Endodermal cell (in vitro differentiated cells): ENCODE data around the gene CTNND2. TPM values are rescaled to one million over a fixed set of nuclear protein-coding genes. Genes with fewer than 3 reads are reported as not detected.

Experiments used
- DNase-seq: peaks from one replicate; pipeline ENCODE4 v3.0.0-alpha.2; 2017
- H3K27ac ChIP-seq: 2 replicates; pipeline ENCODE4 v1.5.1; 2013; ENCODE audit warnings: mild to moderate bottlenecking, low read depth, low read length, moderate library complexity
- H3K27me3 ChIP-seq: 2 replicates; pipeline ENCODE4 v1.6.1; 2013; ENCODE audit warnings: mild to moderate bottlenecking, low read length, moderate library complexity; ENCODE audit not compliant: insufficient read depth, control insufficient read depth, poor library complexity, severe bottlenecking
- H3K36me3 ChIP-seq: 2 replicates; pipeline ENCODE4 v1.7.0; 2013; ENCODE audit warnings: mild to moderate bottlenecking, low read length, moderate library complexity; ENCODE audit not compliant: control insufficient read depth, insufficient read depth
- H3K4me1 ChIP-seq: one replicate; pipeline ENCODE4 v1.7.0; 2013; ENCODE audit warnings: low read length; ENCODE audit not compliant: control insufficient read depth, insufficient read depth
- H3K4me3 ChIP-seq: 2 replicates; pipeline ENCODE4 v1.5.1; 2013; ENCODE audit warnings: mild to moderate bottlenecking, low read length, moderate library complexity
- H3K9ac ChIP-seq: 2 replicates; pipeline ENCODE4 v1.6.1; 2013; ENCODE audit warnings: mild to moderate bottlenecking, low read length, moderate library complexity; ENCODE audit not compliant: poor library complexity, severe bottlenecking; ENCODE audit errors: extremely low read depth
- H3K9me3 ChIP-seq: 2 replicates; pipeline ENCODE4 v1.6.1; 2013; ENCODE audit warnings: mild to moderate bottlenecking, low read length, moderate library complexity; ENCODE audit not compliant: control insufficient read depth
- H3K27ac Mint-ChIP-seq: 2 replicates; pipeline ENCODE4 v1.8.0; 2020; ENCODE audit warnings: mixed read lengths
- H3K27me3 Mint-ChIP-seq: 2 replicates; pipeline ENCODE4 v1.8.0; 2021; ENCODE audit warnings: mild to moderate bottlenecking, mixed read lengths; ENCODE audit not compliant: insufficient read depth
- H3K36me3 Mint-ChIP-seq: 2 replicates; pipeline ENCODE4 v1.8.0; 2020; ENCODE audit warnings: low read depth, mixed read lengths
- H3K4me1 Mint-ChIP-seq: 2 replicates; pipeline ENCODE4 v1.8.0; 2020; ENCODE audit warnings: mixed read lengths
- H3K4me3 Mint-ChIP-seq: 2 replicates; pipeline ENCODE4 v1.8.0; 2020; ENCODE audit warnings: mild to moderate bottlenecking, moderate library complexity, mixed read lengths
- H3K9me3 Mint-ChIP-seq: 2 replicates; pipeline ENCODE4 v1.8.0; 2020; ENCODE audit warnings: mild to moderate bottlenecking, mixed read lengths
- WGBS, 2 experiments: methylation state at CpG; one replicate each; pipeline versions ENCODE4 v1.1.5 to v1.1.7; 2013; ENCODE audit warnings: missing lambda C conversion rate in 2 of 2, mixed read lengths in 1 of 2; ENCODE audit not compliant: insufficient coverage in 1 of 2, insufficient read length in 1 of 2; 5-methylcytosine and 5-hydroxymethylcytosine counted together
- total RNA-seq, 2 donors: library from RNA; stranded (reverse); fragmentation: NEBNext Ultra II Directional in 1 of 2; extraction: Animal tissue kit (Norgen Biotek cat#: 25700) in 1 of 2; gene quantifications; 2 replicates in 1 of 2; 3 replicates in 1 of 2; pipeline ENCODE4 v1.2.1, GENCODE V29; 2021
- TF ChIP-seq, protein P1 (sequence below): fragments of 200-600 bp; sonication (generic); conservative IDR thresholded peaks from 2 replicates; pipeline ENCODE4 v1.5.0; 2021; ENCODE audit warnings: antibody characterized with exemption, mild to moderate bottlenecking

Gene CTNND2
- total RNA-seq, 2 donors from 2014 or later: 6.5 to 10.3 TPM

DNA sequence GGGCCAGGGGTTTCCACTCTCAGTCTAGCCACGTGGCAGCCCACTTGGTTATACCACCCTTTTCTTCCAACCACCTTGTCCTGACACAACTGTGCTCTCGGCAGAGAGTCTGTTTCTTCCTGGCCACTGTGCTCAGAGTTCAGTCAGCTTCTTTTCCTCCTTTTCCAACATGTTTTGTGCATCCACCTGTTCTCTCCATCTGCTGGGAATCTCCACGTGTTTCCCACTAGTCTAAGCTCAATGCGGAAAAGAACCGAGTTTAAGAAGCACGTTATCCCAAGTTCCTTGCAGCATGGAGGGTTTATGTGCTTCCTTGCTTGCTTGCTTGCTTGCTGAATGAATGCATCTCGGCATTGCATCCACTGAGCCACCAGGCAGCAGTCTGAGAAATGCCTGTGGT lies 599.6 kb downstream of the CTNND2 start:
- no peak for DNase-seq
- Histone ChIP-seq H3K4me3 (no peak overlapping the region), H3K4me1 (no peaks in the 10 kb centered on the region), H3K9ac (no peak overlapping the region), H3K36me3 (no peaks in the 10 kb centered on the region), H3K9me3 (no peaks in the 10 kb centered on the region), H3K27ac (no peak overlapping the region), H3K27me3 (no peaks in the 10 kb centered on the region)
- Mint-ChIP-seq H3K9me3 (no peaks in the 10 kb centered on the region), H3K27ac (no peak overlapping the region), H3K36me3 (no peaks in the 10 kb centered on the region), H3K4me3 (no peak overlapping the region), H3K27me3 (no peaks in the 10 kb centered on the region), H3K4me1 (no peaks in the 10 kb centered on the region)
- 90 to 94% methylated on average over 6 to 7 of the region's 7 CpGs for WGBS, 2 experiments
- TF ChIP-seq, protein P1, sequence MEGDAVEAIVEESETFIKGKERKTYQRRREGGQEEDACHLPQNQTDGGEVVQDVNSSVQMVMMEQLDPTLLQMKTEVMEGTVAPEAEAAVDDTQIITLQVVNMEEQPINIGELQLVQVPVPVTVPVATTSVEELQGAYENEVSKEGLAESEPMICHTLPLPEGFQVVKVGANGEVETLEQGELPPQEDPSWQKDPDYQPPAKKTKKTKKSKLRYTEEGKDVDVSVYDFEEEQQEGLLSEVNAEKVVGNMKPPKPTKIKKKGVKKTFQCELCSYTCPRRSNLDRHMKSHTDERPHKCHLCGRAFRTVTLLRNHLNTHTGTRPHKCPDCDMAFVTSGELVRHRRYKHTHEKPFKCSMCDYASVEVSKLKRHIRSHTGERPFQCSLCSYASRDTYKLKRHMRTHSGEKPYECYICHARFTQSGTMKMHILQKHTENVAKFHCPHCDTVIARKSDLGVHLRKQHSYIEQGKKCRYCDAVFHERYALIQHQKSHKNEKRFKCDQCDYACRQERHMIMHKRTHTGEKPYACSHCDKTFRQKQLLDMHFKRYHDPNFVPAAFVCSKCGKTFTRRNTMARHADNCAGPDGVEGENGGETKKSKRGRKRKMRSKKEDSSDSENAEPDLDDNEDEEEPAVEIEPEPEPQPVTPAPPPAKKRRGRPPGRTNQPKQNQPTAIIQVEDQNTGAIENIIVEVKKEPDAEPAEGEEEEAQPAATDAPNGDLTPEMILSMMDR: no peak

DNA sequence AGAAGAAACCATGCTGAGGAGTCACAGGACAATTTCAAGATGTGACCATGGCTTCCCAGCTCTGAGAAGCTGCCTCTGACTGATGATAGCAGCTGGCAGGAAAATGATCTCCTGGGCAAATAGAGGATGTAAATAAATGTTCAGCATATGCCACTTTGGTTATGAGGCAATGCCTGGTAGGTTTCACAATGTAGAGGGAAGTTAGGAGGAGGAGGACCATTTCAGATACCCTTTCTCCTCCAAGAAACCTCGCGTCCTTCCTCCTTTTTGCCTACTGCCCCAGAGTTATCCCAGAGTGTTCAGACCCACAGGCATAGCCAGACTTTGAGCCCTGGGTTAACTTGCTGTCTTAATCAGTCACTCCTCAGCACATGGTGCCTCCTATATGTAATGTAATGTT lies 601.6 kb downstream of the CTNND2 start:
- Histone ChIP-seq H3K36me3 (no peaks in the 10 kb centered on the region), H3K9ac (no peak overlapping the region), H3K27ac (no peak overlapping the region), H3K9me3 (no peaks in the 10 kb centered on the region), H3K27me3 (no peaks in the 10 kb centered on the region), H3K4me1 (no peaks in the 10 kb centered on the region), H3K4me3 (no peak overlapping the region)
- H3K27me3 Mint-ChIP-seq: no peaks in the 10 kb centered on the region
- no peak overlapping the region for H3K4me3 Mint-ChIP-seq
- no peak overlapping the region for H3K27ac Mint-ChIP-seq
- H3K4me1 Mint-ChIP-seq: no peaks in the 10 kb centered on the region
- no peak for DNase-seq
- 92% methylated on average over 2 of the region's 2 CpGs; no CpG with 5 or more reads in 1 of the 2 experiments for WGBS, 2 experiments
- TF ChIP-seq, protein P1: no peak
- no peaks in the 10 kb centered on the region for H3K9me3 Mint-ChIP-seq
- no peaks in the 10 kb centered on the region for H3K36me3 Mint-ChIP-seq

DNA sequence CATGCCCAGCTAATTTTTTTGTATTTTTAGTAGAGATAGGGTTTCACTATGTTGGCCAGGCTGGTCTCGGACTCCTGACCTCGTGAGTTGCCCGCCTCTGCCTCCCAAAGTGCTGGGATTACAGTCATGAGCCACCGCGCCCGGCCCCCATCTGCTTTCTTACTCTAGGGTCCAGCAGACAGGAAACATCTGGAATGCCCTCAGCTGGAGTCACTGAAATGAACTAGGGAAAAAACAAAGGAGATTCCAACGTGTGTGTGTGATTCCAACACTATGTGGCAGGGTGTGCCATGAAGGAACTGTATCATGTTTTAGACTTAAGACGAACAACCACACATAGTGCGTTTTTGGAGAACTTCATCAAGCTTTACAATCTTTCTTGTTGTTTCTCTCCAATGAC lies 603.1 kb downstream of the CTNND2 start:
- Mint-ChIP-seq H3K4me3 (no peak overlapping the region), H3K36me3 (no peaks in the 10 kb centered on the region), H3K9me3 (no peaks in the 10 kb centered on the region), H3K27ac (no peak overlapping the region), H3K4me1 (no peaks in the 10 kb centered on the region), H3K27me3 (no peaks in the 10 kb centered on the region)
- H3K4me3 ChIP-seq: no peak overlapping the region
- H3K27me3 ChIP-seq: no peaks in the 10 kb centered on the region
- H3K27ac ChIP-seq: no peak overlapping the region
- no peak overlapping the region for H3K9ac ChIP-seq
- TF ChIP-seq, protein P1: no peak
- no peak for DNase-seq
- no peaks in the 10 kb centered on the region for H3K36me3 ChIP-seq
- WGBS, 2 experiments: 92 to 93% methylated on average over 8 to 9 of the region's 9 CpGs
- no peaks in the 10 kb centered on the region for H3K4me1 ChIP-seq
- no peaks in the 10 kb centered on the region for H3K9me3 ChIP-seq
